ENCODE data around the gene HBB.

HBB gene

GRCh38 chr11:5239046-5239445 lies 12.2 kb upstream of the HBB start:
- no peak overlapping the region for H3K4me3 ChIP-seq (ENCODE audit: low read depth, low read length)
- no peak for TF ChIP-seq CTCF (IDR thresholded peaks at IDR 0.05; ENCODE audit: low read depth, low read length)

GRCh38 chr11:5238486-5238885 lies 11.6 kb upstream of the HBB start:
- no peak for TF ChIP-seq CTCF (IDR thresholded peaks at IDR 0.05; ENCODE audit: low read depth, low read length)
- H3K4me3 ChIP-seq (ENCODE audit: low read depth, low read length): no peak overlapping the region

- TF ChIP-seq CTCF (IDR thresholded peaks at IDR 0.05; ENCODE audit: low read depth, low read length): no peak
- no peak overlapping the region for H3K4me3 ChIP-seq (ENCODE audit: low read depth, low read length)
Observed at GRCh38 chr11:5237420-5237819, 10.5 kb upstream of the HBB start.

GRCh38 chr11:5235364-5236095 lies 8.7 kb upstream of the HBB start:
- H3K4me3 ChIP-seq (ENCODE audit: low read depth, low read length): no peak overlapping the region
- no peak for TF ChIP-seq CTCF (IDR thresholded peaks at IDR 0.05; ENCODE audit: low read depth, low read length)

- no peak for TF ChIP-seq CTCF (IDR thresholded peaks at IDR 0.05; ENCODE audit: low read depth, low read length)
- peak within 1 kb of the TSS; percentile 33 for H3K4me3 ChIP-seq (ENCODE audit: low read depth, low read length)
Observed at GRCh38 chr11:5234381-5234834, 7.5 kb upstream of the HBB start, which contains the start of gene HBD. Gene HBD, minus strand, starts transcription at chr11:5234483. Its CDS starts 50 bp downstream, at chr11:5234433.

- TF ChIP-seq CTCF (IDR thresholded peaks at IDR 0.05; ENCODE audit: low read depth, low read length): no peak
- no peak overlapping the region for H3K4me3 ChIP-seq (ENCODE audit: low read depth, low read length)
Observed at GRCh38 chr11:5233307-5233706, 6.4 kb upstream of the HBB start.

- no peak for TF ChIP-seq CTCF (IDR thresholded peaks at IDR 0.05; ENCODE audit: low read depth, low read length)
- H3K4me3 ChIP-seq (ENCODE audit: low read depth, low read length): no peak overlapping the region
Observed at GRCh38 chr11:5232821-5233220, 6.0 kb upstream of the HBB start.
